ENCODE results near the gene MYL5. TPM values are rescaled to one million over a fixed set of nuclear protein-coding genes. Genes with fewer than 3 reads are reported as not detected.
"Not testable (repeated sequence)": the region's sequence is repeated elsewhere in the genome, so short reads cannot be mapped to it uniquely, and the experiment has no call there.

MYL5 gene
- total and polyA plus RNA-seq, 3 donors from 2014 or later = 33.9 to 45.0 (median 34.2) TPM

DNA sequence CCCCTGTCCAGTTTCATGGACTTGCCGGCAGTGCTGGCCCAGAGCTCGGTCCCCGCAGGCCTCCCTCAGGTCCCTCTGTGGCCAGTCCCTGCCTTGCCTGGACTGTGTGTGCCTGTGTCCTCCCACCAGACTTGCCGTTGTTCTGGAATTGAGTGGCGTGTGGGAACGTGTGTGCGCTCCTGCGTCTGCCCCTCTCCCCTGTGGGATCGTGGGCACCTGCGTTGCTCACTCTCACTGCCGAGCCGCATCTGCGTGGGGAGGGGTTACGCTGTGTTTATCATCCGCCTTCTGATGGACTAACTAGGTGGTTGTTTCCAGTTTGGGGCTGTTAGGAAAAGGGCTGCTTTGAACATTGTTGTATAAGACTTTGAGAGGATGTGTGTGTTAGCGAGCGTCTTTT is 52.5 kb downstream of the MYL5 start:
- no peak for DNase-seq
- peaks cover 35% of the 10 kb centered on the region for H3K4me1 ChIP-seq
- no peaks in the 10 kb centered on the region for H3K36me3 ChIP-seq (ENCODE audit: low read depth, missing control alignments)
- intact Hi-C loops (cut with DNase I; ENCODE audit: low total_unique reads) = no loop called here
- 48 to 50% methylated on average over 17 of the region's 17 CpGs for WGBS, 2 donors
- TF ChIP-seq, protein P1, sequence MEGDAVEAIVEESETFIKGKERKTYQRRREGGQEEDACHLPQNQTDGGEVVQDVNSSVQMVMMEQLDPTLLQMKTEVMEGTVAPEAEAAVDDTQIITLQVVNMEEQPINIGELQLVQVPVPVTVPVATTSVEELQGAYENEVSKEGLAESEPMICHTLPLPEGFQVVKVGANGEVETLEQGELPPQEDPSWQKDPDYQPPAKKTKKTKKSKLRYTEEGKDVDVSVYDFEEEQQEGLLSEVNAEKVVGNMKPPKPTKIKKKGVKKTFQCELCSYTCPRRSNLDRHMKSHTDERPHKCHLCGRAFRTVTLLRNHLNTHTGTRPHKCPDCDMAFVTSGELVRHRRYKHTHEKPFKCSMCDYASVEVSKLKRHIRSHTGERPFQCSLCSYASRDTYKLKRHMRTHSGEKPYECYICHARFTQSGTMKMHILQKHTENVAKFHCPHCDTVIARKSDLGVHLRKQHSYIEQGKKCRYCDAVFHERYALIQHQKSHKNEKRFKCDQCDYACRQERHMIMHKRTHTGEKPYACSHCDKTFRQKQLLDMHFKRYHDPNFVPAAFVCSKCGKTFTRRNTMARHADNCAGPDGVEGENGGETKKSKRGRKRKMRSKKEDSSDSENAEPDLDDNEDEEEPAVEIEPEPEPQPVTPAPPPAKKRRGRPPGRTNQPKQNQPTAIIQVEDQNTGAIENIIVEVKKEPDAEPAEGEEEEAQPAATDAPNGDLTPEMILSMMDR (IDR thresholded peaks at IDR 0.05) = no peak
- TF ChIP-seq POLR2A (IDR thresholded peaks at IDR 0.05) = no peak
- no peaks in the 10 kb centered on the region for H3K9me3 ChIP-seq
- peak overlapping the region in 1 of 2 donors; percentile 36 for H3K27ac ChIP-seq
- no peaks in the 10 kb centered on the region for H3K27me3 ChIP-seq
- H3K4me3 ChIP-seq = no peak overlapping the region

DNA sequence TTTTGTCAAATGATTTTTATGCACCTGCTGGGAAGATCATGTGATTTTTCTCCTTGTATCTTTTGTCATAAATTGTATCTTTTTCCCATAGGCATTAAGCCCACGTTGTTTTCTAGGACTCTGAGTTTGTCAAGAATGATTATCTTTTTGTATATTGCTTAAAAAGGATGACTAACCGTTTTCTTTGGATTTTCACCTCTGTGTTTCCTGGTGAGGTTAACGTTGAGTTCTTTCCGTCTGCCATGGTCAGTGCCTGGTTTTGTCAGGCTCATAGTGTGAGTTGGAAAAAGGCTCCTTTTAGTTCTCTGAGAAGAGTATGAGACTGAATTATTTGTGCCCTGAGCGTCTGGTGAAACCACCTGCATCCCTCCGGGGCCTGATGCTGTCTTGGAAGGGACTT is 53.2 kb downstream of the MYL5 start:
- H3K4me1 ChIP-seq = peaks cover 29% of the 10 kb centered on the region
- H3K4me3 ChIP-seq = no peak overlapping the region
- H3K27ac ChIP-seq = no peak overlapping the region
- 57 to 66% methylated on average over 6 of the region's 6 CpGs for WGBS, 2 donors
- H3K36me3 ChIP-seq (ENCODE audit: low read depth, missing control alignments) = no peaks in the 10 kb centered on the region
- intact Hi-C loops (cut with DNase I; ENCODE audit: low total_unique reads) = no loop called here
- DNase-seq = no peak
- TF ChIP-seq, protein P1 (IDR thresholded peaks at IDR 0.05) = no peak
- no peak for TF ChIP-seq POLR2A (IDR thresholded peaks at IDR 0.05)
- no peaks in the 10 kb centered on the region for H3K27me3 ChIP-seq
- no peaks in the 10 kb centered on the region for H3K9me3 ChIP-seq

DNA sequence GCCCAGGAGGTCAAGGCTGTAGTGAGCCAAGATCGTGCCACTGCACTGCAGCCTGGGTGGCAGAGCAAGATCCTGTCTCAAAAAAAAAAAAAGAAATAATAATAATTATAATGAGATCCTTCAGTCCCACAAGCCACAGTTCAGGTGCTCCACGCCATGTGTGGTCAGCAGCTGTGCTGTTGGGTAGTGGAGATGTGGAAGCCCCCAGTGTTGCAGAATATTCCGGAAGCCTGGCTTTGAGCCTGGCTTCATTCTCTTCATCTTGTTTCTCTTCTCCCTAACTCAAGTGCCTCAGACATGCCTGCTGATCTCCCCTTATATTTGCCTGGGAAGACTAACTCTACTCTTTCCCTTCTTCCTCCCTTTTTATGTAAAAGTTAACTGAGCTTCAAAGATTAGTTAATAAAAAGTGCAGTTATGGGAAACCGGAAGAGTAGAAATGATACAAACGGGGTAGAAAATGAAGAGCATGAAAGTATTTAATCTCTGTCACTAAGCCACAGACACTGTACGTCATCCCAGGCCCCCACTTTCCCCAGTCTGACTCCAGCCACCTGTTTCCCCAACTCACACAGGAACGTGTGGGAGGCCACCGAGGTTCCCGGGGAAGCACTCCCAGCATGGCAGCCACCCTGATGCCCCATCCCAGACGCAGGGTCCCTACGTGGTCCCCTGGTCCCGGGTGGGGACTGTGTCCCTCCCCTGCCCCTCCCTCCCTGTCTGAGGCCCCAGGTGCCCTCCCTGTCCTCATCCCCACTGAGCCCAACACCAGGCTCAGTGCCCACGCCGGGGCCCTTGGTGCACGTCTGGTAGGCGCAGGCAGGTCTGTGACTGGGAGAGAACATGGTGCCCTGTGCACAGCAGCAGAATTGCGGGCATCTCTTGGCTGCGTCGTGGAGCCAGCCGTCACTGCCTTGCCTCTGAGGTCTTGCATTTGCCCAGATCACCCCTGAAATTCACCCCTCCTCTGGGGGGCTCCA is 55.3 kb downstream of the MYL5 start:
- H3K36me3 ChIP-seq (ENCODE audit: low read depth, missing control alignments) = no peaks in the 10 kb centered on the region
- no peak overlapping the region for H3K27ac ChIP-seq
- DNase-seq = no peak
- intact Hi-C loops (cut with DNase I; ENCODE audit: low total_unique reads) = no loop called here
- H3K4me1 ChIP-seq = peaks cover 20% of the 10 kb centered on the region
- H3K27me3 ChIP-seq = no peaks in the 10 kb centered on the region
- 80 to 89% methylated on average over 19 to 20 of the region's 20 CpGs for WGBS, 2 donors
- no peaks in the 10 kb centered on the region for H3K9me3 ChIP-seq
- no peak for TF ChIP-seq POLR2A (IDR thresholded peaks at IDR 0.05)
- TF ChIP-seq, protein P1 (IDR thresholded peaks at IDR 0.05) = no peak
- no peak overlapping the region for H3K4me3 ChIP-seq

DNA sequence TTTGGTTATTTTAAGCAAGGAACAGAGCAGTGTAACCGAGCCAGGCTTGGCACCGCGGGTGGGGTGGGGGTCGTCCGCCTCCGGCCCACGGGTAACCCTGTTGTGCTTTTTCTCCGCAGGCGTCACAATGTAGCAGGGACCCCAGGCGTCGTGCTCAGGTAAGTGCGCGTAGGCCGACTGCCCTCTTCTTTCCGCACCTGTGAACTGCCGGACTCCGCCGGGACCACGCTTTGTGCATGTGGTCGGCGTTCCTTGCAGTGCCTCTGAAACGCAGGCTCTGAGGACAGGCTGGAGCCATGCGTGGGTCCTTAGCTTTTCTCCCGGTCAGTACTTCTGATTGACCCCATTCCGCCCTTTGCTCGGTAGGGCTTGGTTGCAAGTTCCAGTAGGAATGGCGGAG is 56.2 kb downstream of the MYL5 start:
- no peak overlapping the region for H3K4me3 ChIP-seq
- TF ChIP-seq, protein P1 (IDR thresholded peaks at IDR 0.05) = no peak
- TF ChIP-seq POLR2A (IDR thresholded peaks at IDR 0.05) = no peak
- H3K4me1 ChIP-seq = peaks cover 20% of the 10 kb centered on the region
- DNase-seq = no peak
- H3K9me3 ChIP-seq = no peaks in the 10 kb centered on the region
- intact Hi-C loops (cut with DNase I; ENCODE audit: low total_unique reads) = no loop called here
- H3K36me3 ChIP-seq (ENCODE audit: low read depth, missing control alignments) = no peaks in the 10 kb centered on the region
- WGBS, 2 donors = 73 to 87% methylated on average over 27 of the region's 27 CpGs
- no peaks in the 10 kb centered on the region for H3K27me3 ChIP-seq
- H3K27ac ChIP-seq = no peak overlapping the region

DNA sequence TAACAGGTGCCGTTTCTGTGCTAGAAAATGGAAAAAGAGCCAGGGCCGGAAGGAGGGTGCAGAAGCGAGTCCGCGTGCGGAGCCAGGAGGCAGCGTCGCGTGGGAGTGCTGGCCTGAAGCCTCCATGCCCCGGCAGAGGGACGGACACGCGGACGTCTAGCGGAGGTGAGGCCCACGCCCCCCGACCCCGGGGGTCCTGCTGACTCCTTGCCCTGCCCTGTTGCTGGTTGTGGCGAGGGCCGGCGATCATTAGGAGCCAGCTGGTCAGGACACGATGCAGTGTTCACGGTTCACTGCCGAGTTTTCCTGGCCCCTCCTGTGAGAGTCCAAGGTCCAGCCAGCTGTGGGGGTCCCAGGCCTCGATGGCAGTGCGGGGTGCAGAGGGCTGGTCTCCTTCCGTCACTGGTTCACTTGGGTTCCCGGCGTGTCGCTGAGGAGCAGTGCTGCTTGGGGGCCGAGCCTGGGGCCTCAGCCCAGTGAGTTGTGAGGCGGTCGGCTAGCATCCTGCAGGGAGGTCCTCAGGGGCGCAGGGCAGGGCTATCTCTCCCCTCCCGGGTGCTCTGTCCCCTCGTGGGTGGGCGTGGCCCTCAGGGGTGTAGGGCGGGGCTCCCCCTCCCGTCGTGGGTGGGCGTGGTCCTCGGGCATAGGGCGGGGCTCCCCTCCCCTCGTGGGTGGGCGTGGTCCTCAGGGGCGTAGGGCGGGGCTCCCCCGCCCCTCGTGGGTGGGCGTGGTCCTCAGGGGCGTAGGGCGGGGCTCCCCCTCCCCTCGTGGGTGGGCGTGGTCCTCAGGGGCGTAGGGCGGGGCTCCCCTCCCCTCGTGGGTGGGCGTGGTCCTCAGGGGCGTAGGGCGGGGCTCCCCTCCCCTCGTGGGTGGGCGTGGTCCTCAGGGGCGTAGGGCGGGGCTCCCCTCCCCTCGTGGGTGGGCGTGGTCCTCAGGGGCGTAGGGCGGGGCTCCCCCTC is 56.9 kb downstream of the MYL5 start:
- H3K36me3 ChIP-seq (ENCODE audit: low read depth, missing control alignments); intact Hi-C loops (cut with DNase I; ENCODE audit: low total_unique reads); H3K27me3 ChIP-seq; H3K27ac ChIP-seq; H3K9me3 ChIP-seq: not testable (repeated sequence)
- Histone ChIP-seq H3K4me1 (peaks cover 14% of the 10 kb centered on the region), H3K4me3 (peak overlapping the region in 1 of 2 donors; percentile 31)
- DNase-seq = peak; percentile 58
- WGBS, 2 donors = 78 to 93% methylated on average over 14 to 36 of the region's 68 CpGs
